Erythroblast (primary cell): ENCODE results near the gene TMUB1.

Source experiments
- DNase-seq, 2 experiments: peaks; one replicate each; lab custom pipeline; 2025; lab: John Stamatoyannopoulos, UW
- GATA1 ChIP-seq: IDR thresholded peaks from 2 replicates; pipeline ENCODE4 v1.6.1; 2011; ENCODE audit warnings: low read depth, mild to moderate bottlenecking, control low read depth, low read length, moderate library complexity
- POLR2A ChIP-seq: IDR thresholded peaks from 2 replicates; pipeline ENCODE4 v1.6.1; 2011; ENCODE audit warnings: mild to moderate bottlenecking, low read length

Gene TMUB1

GRCh38 chr7:151124899-151125399 lies 41.7 kb upstream of the TMUB1 start:
- no peak for DNase-seq
- TF ChIP-seq POLR2A (no peak), GATA1 (no peak)

DNA sequence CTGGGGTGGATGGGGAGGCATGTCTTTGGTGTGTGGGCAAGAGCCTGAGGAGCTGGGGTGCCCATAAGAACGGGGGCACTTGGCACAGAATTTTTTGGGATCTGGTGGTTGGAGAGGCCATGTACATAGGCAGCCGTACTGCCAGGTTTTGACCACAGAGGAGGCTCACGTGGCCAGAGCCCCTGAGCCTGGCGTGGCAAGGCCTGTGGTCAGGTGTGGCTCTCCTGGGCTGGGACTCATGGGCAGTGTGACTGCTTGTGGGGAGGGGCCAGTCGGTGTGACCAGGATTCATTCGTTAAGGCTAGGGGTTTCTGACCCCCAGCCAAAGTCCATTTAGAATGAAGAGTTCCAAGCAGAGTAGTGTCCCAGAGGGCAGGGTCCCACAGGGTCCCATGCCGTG lies 41.2 kb upstream of the TMUB1 start:
- DNase-seq: no peak
- TF ChIP-seq GATA1 (no peak), POLR2A (no peak)

- DNase-seq: peak; percentile 85 to 91
- TF ChIP-seq GATA1 (no peak), POLR2A (no peak)
Observed at GRCh38 chr7:151123822-151124464, 40.6 kb upstream of the TMUB1 start.

- DNase-seq: no peak
- TF ChIP-seq GATA1: no peak
- TF ChIP-seq POLR2A: no peak
Observed at GRCh38 chr7:151123158-151123821, 40.0 kb upstream of the TMUB1 start.

DNA sequence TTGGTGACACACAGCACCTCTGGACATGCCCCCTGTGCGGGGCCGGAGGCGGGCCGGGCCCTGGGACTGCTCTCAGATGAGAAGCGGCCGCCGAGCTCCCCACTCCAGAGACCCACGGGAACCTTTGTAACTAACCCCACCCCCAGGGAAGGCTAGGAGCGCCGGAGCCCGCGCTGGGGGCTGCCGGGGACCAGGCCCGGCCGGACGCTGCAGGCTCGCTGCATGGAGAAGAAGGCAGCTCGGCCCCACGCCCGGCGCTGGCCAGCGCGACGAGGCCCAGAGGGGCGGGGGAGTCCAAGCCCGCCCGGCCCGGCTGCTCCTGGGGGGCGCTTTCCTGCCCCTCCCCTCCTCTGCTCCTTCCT lies 39.5 kb upstream of the TMUB1 start:
- DNase-seq: no peak

GRCh38 chr7:151122276-151122675 lies 39.0 kb upstream of the TMUB1 start:
- no peak for DNase-seq

More for the DNA sequence above, 39.5 kb upstream of the TMUB1 start:
- TF ChIP-seq POLR2A: no peak
- no peak for TF ChIP-seq GATA1

DNA sequence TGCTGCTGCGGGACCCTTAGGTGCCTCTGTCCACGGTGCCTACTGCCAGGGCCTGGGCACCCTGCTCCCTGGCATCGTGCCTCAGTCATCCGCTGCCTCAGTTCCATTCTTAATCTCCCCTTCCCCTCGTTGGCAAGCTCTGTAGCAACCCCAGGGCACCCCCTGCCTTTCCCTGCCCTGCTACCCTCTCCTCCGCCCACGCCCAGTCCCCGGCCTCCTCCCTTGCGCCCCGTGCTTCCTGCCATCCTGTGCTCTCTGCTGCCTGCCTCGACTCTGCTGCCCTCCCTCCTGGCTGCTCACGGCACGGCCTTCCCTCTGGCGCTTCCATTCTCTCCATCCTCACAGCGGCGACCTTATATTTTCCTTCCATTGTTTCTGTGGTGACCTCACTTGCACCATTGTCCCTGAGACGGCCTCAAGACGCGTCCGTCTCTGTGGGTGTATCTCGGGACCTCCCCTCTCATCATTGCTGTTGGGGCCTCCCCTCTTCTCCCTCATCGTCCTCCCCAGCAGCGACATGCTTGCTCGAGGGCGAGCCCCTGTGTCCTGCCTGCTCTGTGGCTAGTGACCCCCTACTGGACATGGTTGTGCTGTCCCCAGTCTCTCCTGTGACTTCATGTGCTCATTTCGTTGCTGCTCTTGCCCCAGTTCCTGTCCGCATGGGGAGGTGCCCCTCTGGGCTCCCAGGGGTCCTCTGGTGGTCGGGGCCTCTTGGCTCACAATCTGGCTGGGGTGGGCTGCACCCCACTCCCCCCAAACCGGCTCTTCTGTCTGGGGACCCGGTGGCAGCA lies 38.3 kb upstream of the TMUB1 start:
- TF ChIP-seq GATA1 (no peak), POLR2A (no peak)
- no peak for DNase-seq

More at GRCh38 chr7:151122276-151122675, 39.0 kb upstream of the TMUB1 start:
- TF ChIP-seq POLR2A (no peak), GATA1 (no peak)

- no peak for DNase-seq
- TF ChIP-seq GATA1: no peak
- TF ChIP-seq POLR2A: no peak
Observed at GRCh38 chr7:151120896-151121295, 37.6 kb upstream of the TMUB1 start.

DNA sequence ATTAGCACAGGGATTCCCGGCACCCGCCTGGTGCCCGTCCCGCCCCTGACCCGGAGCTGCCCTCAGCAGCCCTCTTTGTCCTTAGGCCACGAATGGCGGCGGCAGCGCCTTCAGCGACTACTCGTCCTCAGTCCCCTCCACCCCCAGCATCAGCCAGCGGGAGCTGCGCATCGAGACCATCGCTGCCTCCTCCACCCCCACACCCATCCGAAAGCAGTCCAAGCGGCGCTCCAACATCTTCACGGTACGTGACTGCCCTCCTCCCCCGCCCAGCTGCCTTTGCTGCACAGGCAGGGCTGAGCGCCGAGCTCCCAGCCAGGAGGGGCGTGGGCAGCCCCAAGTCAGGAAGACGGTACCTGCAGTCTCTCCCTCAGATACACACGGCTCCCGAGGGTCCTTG lies 36.6 kb upstream of the TMUB1 start:
- no peak for TF ChIP-seq POLR2A
- no peak for TF ChIP-seq GATA1
- no peak for DNase-seq

GRCh38 chr7:151119055-151119415 lies 35.7 kb upstream of the TMUB1 start:
- TF ChIP-seq GATA1: no peak
- TF ChIP-seq POLR2A: no peak
- DNase-seq: no peak

DNA sequence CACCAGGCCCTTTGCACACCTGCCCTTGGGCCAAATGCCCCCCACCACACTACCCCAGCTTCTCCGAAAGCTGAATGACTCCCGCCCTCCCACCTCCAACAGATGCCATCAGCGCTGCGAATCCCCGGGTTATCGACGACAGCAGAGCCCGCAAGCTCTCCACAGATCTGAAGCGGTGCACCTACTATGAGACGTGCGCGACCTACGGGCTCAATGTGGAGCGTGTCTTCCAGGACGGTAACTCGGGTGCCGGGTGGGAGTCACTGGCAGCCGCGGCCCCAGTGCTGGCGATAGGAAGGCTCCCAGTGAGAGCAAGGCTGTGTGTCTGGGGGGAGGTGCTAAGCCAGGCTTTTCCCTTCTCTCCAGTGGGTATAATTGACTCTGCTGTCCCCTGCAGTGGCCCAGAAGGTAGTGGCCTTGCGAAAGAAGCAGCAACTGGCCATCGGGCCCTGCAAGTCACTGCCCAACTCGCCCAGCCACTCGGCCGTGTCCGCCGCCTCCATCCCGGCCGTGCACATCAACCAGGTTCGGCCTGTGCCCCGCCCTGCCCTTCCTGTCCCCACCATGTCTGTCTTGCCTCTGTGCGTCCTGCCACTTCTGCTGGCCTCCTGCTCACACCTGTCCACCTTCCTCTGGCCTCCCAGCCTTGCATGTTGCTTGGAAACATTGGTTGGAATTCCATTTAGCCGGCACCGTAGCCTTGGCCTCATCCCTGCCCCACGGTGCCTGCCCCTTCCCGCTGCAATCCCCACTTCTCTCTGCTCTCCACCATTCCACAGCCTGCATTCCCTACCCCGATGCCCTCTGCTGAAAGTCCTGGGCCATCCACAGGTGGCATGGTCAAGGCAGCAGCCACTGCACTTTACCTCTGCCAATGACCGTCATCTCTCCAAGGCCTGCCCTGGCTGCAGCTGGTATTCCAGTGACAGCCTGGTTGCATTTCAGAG lies 35.1 kb upstream of the TMUB1 start:
- TF ChIP-seq GATA1: no peak
- no peak for TF ChIP-seq POLR2A
- no peak for DNase-seq

GRCh38 chr7:151117565-151117964 lies 34.3 kb upstream of the TMUB1 start:
- no peak for DNase-seq
- no peak for TF ChIP-seq POLR2A

DNA sequence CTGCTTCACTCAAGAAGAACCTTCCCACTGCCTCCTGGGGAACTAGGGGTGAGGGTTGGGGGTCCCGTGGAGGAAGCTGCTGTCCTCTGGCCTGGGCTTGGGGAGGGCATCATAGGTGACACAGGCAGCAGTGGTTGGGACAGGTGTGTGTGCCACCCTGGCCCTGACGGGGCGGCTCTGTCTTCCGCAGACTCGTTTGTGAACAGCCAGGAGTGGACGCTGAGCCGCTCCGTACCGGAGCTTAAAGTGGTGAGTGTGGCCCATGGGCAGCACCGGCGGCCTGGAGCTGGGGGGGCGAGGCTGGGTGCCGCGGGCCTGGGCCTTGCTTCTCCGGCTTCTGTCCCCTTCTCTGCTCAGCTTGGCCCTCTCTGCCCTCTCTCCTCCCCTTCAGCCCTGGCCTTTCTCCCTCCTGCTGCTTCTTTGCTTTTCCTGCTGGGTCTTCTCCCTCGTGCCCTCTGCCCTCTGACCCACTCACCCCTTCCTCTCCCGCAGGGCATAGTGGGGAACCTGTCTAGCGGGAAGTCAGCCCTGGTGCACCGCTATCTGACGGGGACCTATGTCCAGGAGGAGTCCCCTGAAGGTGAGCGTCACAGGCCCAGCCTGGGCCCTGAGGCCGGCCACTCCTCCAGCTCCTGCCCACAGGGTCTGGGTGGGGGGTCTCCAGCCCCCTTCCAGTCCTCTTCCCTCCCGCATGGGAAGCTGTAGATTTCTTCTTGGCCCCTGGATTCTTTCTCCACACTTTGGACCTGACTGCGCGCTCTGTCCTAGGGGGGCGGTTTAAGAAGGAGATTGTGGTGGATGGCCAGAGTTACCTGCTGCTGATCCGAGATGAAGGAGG lies 33.5 kb upstream of the TMUB1 start:
- no peak for DNase-seq
- no peak for TF ChIP-seq GATA1
- no peak for TF ChIP-seq POLR2A

DNA sequence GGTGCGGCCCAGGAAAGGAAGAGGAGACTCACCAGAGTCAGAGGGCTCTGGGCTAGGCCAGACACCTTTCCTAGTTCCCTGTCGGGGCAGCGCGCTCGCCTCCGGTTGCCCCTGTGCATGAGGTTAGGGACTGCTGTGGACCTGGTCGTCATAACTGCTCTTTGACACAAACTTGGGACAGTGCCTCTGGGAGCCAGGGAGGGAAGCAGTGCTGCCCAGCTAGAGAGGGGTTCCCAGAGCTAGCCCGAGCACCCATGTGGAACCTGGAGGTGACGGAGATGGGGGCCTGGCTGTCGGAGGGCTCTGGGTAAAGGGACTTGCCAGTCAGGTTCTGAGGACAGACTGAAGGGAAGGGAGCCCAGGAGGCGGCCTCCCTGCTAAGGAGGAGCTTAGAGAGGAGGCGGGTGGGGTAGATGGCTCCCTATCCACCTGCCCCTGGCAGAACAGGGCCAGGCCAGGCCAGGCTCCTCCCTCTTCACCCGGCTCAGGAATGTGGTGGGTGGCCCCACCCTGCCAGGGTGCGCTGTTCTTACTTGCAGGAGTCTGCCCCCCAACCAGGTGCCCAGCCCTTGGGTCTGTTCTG lies 32.6 kb upstream of the TMUB1 start:
- no peak for TF ChIP-seq POLR2A
- no peak for TF ChIP-seq GATA1
- DNase-seq: no peak
